Activated T-helper 17 cell treated with anti-CD3 and anti-CD28 coated beads, Interleukin-2, amount 50 U/mL, for 72 hours (primary cell): ENCODE measurements around the gene ETS1. TPM values are rescaled to one million over a fixed set of nuclear protein-coding genes. Genes with fewer than 3 reads are reported as not detected.
A peak's percentile ranks its signal among the peaks of the same experiment; 100 is the strongest.

Experiments used
- ATAC-seq: fragments of 150-1000 bp; cut with Tn5 transposase; replicated peaks from 2 replicates; pipeline ENCODE4 v1.10.0; 2021; ENCODE audit warnings: mild to moderate bottlenecking, moderate library complexity
- H3K27ac Mint-ChIP-seq: one replicate; pipeline ENCODE4 v1.8.0; 2022; ENCODE audit warnings: mixed read lengths
- H3K27me3 Mint-ChIP-seq: one replicate; pipeline ENCODE4 v1.8.0; 2022; ENCODE audit warnings: mixed read lengths
- H3K36me3 Mint-ChIP-seq: one replicate; pipeline ENCODE4 v1.8.0; 2022; ENCODE audit warnings: low read depth, mild to moderate bottlenecking, mixed read lengths
- H3K4me1 Mint-ChIP-seq: one replicate; pipeline ENCODE4 v1.8.0; 2022; ENCODE audit warnings: mixed read lengths
- H3K4me3 Mint-ChIP-seq: one replicate; pipeline ENCODE4 v1.8.0; 2022; ENCODE audit warnings: mild to moderate bottlenecking, mixed read lengths
- H3K9me3 Mint-ChIP-seq: one replicate; pipeline ENCODE4 v1.8.0; 2022; ENCODE audit warnings: mixed read lengths
- total RNA-seq, 2 donors: library from RNA; stranded (reverse); gene quantifications; one replicate each; pipeline ENCODE4 v1.2.3, GENCODE V29; 2022

Gene ETS1
- total RNA-seq, 2 donors from 2014 or later: 309 to 471 TPM

DNA sequence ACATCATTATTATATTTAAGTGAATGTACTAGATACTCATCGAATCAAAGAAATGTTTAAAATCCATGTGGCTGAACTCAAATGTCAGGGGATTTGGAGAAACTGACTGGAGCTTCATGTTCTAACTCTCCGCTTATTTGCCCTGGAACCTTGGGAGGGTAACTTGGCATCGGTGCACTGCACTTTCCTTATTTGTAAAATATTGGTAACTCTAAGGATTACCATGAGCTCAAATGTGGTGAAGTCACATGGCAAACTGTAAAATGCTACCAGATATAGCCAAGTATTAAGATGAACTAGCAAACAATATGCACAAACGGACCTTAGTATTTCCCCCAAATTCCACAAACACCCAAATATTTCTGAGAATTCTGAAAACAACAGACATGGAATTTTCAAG is 75.6 kb downstream of the ETS1 start:
- Mint-ChIP-seq H3K4me1 (peaks cover 79% of the 10 kb centered on the region), H3K36me3 (peaks cover 100% of the 10 kb centered on the region), H3K27ac (peak overlapping the region; percentile 100), H3K4me3 (peak overlapping the region; percentile 99), H3K27me3 (no peaks in the 10 kb centered on the region), H3K9me3 (no peaks in the 10 kb centered on the region)
- ATAC-seq: no peak

GRCh38 chr11:128509621-128510389 is 77.6 kb downstream of the ETS1 start:
- peak overlapping the region; percentile 100 for H3K27ac Mint-ChIP-seq
- H3K9me3 Mint-ChIP-seq: no peaks in the 10 kb centered on the region
- H3K36me3 Mint-ChIP-seq: peaks cover 100% of the 10 kb centered on the region
- peaks cover 79% of the 10 kb centered on the region for H3K4me1 Mint-ChIP-seq
- H3K27me3 Mint-ChIP-seq: no peaks in the 10 kb centered on the region
- peak overlapping the region; percentile 99 for H3K4me3 Mint-ChIP-seq
- peak; percentile 44 for ATAC-seq

DNA sequence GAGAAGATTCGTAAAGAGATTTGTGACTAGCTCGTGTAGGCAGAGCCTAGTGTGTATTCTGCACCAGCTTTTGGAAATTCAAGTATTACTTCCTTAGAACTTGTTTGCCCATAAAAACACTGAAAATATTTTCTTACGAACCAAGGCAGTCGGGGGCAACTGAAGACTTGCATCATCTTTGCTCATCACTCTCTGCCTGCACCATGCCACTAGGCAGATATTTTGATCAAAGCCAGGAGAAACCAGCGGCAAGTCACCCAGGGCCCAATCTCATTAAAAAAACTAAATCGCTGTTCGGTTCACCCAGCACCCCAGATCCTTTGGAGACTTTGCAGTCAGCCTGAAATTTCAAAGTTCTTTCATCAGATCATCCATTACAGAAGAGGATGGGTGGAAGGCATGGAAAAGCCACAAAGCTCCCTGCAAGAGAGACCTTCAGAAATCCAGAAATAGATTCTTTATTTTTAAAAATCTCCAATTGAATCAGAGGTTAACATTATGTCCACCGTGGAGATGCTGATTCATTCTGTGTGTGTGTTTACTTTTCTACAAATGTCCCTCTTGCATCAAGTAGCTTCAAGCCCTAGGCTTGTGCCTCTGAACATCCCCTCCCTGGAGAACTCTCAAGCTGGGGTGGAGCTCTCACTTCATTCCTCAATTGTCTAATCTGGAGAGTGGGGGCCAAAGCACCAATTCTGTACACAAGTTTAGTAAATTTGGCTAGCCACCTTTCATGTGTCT is 78.4 kb downstream of the ETS1 start:
- Mint-ChIP-seq H3K36me3 (peaks cover 100% of the 10 kb centered on the region), H3K4me3 (peak overlapping the region; percentile 99)

GRCh38 chr11:128507936-128508335 is 79.4 kb downstream of the ETS1 start:
- Mint-ChIP-seq H3K9me3 (no peaks in the 10 kb centered on the region), H3K4me1 (peaks cover 83% of the 10 kb centered on the region), H3K27me3 (no peaks in the 10 kb centered on the region), H3K4me3 (peak overlapping the region; percentile 99), H3K27ac (peak overlapping the region; percentile 100), H3K36me3 (peaks cover 100% of the 10 kb centered on the region)
- no peak for ATAC-seq

More for the DNA sequence above, 78.4 kb downstream of the ETS1 start:
- H3K27ac Mint-ChIP-seq: peak overlapping the region; percentile 100
- H3K4me1 Mint-ChIP-seq: peaks cover 81% of the 10 kb centered on the region
- no peaks in the 10 kb centered on the region for H3K9me3 Mint-ChIP-seq
- no peaks in the 10 kb centered on the region for H3K27me3 Mint-ChIP-seq
- no peak for ATAC-seq

DNA sequence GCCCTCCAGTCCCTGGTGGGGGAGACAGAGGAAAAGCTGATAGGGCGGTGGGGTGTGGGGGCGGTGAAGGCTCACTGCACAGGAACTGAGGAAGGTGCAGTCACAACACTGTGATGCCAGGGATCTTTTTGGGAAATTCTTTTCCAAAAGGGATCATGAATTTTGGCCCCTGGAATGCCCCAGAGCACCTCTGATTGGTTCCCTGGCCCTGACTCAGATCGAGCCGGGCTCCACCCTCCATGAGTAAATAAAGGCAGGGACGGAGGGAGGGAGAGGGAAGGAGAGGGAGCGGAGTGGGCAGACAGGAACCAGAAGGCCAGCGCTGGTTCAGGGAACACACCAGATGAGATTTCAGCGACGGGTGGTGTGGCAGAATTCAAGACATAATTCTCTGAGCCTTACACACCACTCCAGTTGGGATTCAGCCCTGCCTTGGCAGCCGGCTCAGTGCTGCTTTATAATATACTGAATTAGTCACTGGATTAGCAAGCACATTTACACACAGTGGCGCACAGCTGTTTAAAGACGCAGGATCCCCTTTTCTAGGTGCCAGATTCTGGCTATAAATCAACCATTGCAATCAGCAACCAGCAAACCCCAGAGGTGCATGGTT is 80.3 kb downstream of the ETS1 start:
- H3K27ac Mint-ChIP-seq: peak overlapping the region; percentile 100
- H3K4me1 Mint-ChIP-seq: peaks cover 82% of the 10 kb centered on the region
- ATAC-seq: peak; percentile 62
- H3K27me3 Mint-ChIP-seq: no peaks in the 10 kb centered on the region
- peak overlapping the region; percentile 99 for H3K4me3 Mint-ChIP-seq
- H3K36me3 Mint-ChIP-seq: peaks cover 100% of the 10 kb centered on the region
- no peaks in the 10 kb centered on the region for H3K9me3 Mint-ChIP-seq

DNA sequence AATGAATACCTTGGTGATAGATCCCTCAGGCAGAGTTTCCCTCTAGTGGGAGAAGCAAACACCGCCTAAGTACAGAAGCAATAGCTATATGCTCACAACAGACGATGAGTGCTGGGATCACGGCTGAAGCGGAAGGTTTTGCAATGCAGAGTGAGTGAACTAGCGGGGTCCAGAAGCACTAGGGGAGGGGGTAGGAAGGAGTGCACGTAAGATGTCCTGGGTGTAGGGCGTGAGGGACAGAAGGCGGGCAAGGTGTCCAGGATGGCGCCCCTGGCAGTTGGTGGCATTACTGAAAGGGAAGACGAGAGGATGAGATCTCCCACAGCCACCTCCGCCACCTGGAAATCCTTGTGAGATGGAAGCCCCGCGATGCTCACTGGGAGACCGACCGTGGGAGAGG is 81.0 kb downstream of the ETS1 start:
- Mint-ChIP-seq H3K27me3 (no peaks in the 10 kb centered on the region), H3K9me3 (no peaks in the 10 kb centered on the region), H3K4me3 (peak overlapping the region; percentile 99), H3K4me1 (peaks cover 82% of the 10 kb centered on the region), H3K36me3 (peaks cover 100% of the 10 kb centered on the region), H3K27ac (peak overlapping the region; percentile 100)
- ATAC-seq: no peak

DNA sequence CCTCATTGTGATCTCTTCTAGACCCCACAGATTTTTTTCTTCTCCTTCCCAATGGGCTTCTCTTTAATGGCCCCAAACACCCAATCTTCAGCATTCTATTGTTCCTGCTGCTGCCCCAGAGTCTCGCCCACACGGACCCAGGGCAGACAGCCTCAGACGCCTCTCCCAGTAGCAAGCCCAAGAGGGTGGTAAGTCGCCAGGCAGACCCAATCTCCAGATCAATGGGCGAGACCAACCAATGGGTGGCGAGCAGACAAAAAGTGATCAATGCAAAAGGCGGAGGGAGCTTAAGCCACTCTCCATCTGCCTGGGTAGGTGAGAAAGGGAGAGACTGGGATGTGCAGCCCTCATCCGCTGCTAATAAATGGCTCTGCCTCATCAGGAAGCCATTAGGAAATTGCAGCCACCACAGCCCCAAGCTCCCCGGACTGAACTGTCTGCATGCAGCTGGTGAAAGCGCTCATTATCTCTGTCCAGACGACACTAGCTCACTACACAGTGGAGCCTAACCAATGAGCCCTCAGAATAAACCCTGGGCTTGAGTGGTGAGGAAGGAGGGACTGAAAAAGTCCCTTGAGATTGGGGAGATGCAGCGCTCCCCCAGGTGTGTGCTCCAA is 81.8 kb downstream of the ETS1 start:
- Mint-ChIP-seq H3K27ac (peak overlapping the region; percentile 100), H3K27me3 (no peaks in the 10 kb centered on the region), H3K9me3 (no peaks in the 10 kb centered on the region), H3K4me1 (peaks cover 81% of the 10 kb centered on the region), H3K36me3 (peaks cover 100% of the 10 kb centered on the region), H3K4me3 (peak overlapping the region; percentile 99)
- ATAC-seq: no peak

GRCh38 chr11:128504486-128504885 is 82.9 kb downstream of the ETS1 start:
- Mint-ChIP-seq H3K36me3 (peaks cover 100% of the 10 kb centered on the region), H3K9me3 (no peaks in the 10 kb centered on the region), H3K27me3 (no peaks in the 10 kb centered on the region)

GRCh38 chr11:128503245-128503991 is 83.9 kb downstream of the ETS1 start:
- Mint-ChIP-seq H3K4me1 (peaks cover 82% of the 10 kb centered on the region), H3K27me3 (no peaks in the 10 kb centered on the region), H3K9me3 (no peaks in the 10 kb centered on the region), H3K36me3 (peaks cover 100% of the 10 kb centered on the region), H3K4me3 (peak overlapping the region; percentile 99), H3K27ac (peak overlapping the region; percentile 100)
- ATAC-seq: peak; percentile 36

More at GRCh38 chr11:128504486-128504885, 82.9 kb downstream of the ETS1 start:
- Mint-ChIP-seq H3K4me3 (peak overlapping the region; percentile 99), H3K27ac (peak overlapping the region; percentile 100), H3K4me1 (peaks cover 78% of the 10 kb centered on the region)
- no peak for ATAC-seq

GRCh38 chr11:128502726-128503125 is 84.6 kb downstream of the ETS1 start:
- Mint-ChIP-seq H3K9me3 (no peaks in the 10 kb centered on the region), H3K4me1 (peaks cover 84% of the 10 kb centered on the region), H3K27me3 (no peaks in the 10 kb centered on the region), H3K36me3 (peaks cover 100% of the 10 kb centered on the region), H3K27ac (peak overlapping the region; percentile 100), H3K4me3 (peak overlapping the region; percentile 99)
- no peak for ATAC-seq

DNA sequence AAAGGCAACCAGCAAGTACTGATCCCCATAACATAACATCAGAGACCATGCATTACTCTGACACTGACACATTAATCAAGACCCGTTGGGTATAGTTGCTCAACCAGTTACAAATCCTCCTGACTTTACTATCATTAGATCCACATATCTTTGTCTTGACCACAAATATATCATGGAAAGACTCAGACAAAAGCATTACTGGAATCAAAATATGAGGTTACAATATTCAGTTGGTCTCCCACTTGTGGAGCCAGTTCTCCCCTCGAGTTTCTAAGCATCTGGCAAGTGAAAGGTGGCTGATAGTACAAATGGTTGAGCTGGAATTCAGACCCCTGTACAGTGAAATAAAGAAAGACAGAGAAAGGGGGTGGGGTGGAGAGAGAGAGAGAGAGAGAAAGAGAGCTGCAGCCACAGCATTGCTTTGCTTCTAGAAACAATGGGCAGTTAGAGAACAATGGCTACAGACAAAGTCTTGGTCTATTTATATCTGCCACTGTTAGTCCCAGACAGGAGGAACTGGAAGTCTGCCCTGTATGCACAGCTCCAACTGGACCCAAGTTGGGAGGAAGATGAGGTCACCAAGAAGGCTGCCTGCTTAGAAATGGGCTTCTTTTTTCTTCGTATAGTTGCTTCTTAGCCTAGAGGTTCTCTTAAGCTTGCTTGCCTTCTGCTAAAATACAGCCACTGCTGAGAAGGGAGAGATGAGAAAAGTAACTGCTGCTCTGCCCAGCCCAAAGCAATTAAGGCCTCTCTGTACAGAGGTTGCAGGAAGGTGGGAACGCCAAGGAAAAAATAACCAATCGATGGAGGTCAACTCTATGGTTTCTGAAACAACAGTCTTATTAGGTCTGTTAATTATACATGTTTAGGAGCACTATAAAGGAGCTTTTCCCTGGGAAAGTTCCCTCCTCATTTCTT is 85.5 kb downstream of the ETS1 start:
- H3K4me3 Mint-ChIP-seq: peak overlapping the region; percentile 99
- H3K27ac Mint-ChIP-seq: peak overlapping the region; percentile 100
- peaks cover 86% of the 10 kb centered on the region for H3K4me1 Mint-ChIP-seq
- no peaks in the 10 kb centered on the region for H3K9me3 Mint-ChIP-seq
- no peaks in the 10 kb centered on the region for H3K27me3 Mint-ChIP-seq
- peaks cover 100% of the 10 kb centered on the region for H3K36me3 Mint-ChIP-seq
- ATAC-seq: no peak

- ATAC-seq: no peak
- H3K27me3 Mint-ChIP-seq: no peaks in the 10 kb centered on the region
Measured at GRCh38 chr11:128501008-128501407, 86.3 kb downstream of the ETS1 start.

DNA sequence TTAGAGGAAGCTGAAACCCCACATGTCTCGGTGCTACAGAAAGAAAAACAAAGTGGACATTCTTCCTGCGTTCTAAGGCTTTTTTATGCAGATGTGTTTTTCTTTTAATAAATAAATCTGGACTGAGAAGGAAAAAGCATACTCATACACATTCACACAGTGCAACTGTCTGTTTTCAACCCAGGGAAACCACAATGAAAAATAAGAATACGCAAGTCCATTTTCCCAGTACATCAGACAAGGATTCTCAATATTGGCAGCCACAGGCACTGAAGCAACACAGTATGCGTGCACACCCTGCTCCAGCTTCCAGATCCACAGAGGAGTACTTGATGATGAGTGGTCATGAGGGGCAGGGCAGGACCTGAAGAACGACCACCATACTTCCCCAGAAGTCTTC is 86.9 kb downstream of the ETS1 start:
- no peaks in the 10 kb centered on the region for H3K27me3 Mint-ChIP-seq
- peaks cover 100% of the 10 kb centered on the region for H3K36me3 Mint-ChIP-seq
- peak overlapping the region; percentile 100 for H3K27ac Mint-ChIP-seq
- H3K9me3 Mint-ChIP-seq: no peaks in the 10 kb centered on the region
- H3K4me1 Mint-ChIP-seq: peaks cover 89% of the 10 kb centered on the region
- no peak for ATAC-seq
- H3K4me3 Mint-ChIP-seq: peak overlapping the region; percentile 99

More at GRCh38 chr11:128501008-128501407, 86.3 kb downstream of the ETS1 start:
- peak overlapping the region; percentile 99 for H3K4me3 Mint-ChIP-seq
- peak overlapping the region; percentile 100 for H3K27ac Mint-ChIP-seq
- H3K4me1 Mint-ChIP-seq: peaks cover 86% of the 10 kb centered on the region
- H3K9me3 Mint-ChIP-seq: no peaks in the 10 kb centered on the region
- peaks cover 100% of the 10 kb centered on the region for H3K36me3 Mint-ChIP-seq
